GM18858 (cell line): Measurements from ENCODE around the gene TXNRD1.
"Not testable (repeated sequence)": the region's sequence is repeated elsewhere in the genome, so short reads cannot be mapped to it uniquely, and the experiment has no call there.

Experiments
- ATAC-seq: cut with Tn5 transposase; IDR thresholded peaks from one replicate; pipeline ENCODE4 v1.9.1; 2021; ENCODE audit not compliant: unreplicated experiment

The TXNRD1 gene

GRCh38 chr12:104279164-104279563 lies 63.6 kb downstream of the TXNRD1 start:
- no peak for ATAC-seq

GRCh38 chr12:104280111-104280510 lies 64.5 kb downstream of the TXNRD1 start:
- no peak for ATAC-seq

- no peak for ATAC-seq
Measured at GRCh38 chr12:104280717-104281458, 65.3 kb downstream of the TXNRD1 start.

GRCh38 chr12:104281636-104282035 lies 66.1 kb downstream of the TXNRD1 start:
- no peak for ATAC-seq

- no peak for ATAC-seq
Measured at GRCh38 chr12:104282109-104282508, 66.5 kb downstream of the TXNRD1 start.

GRCh38 chr12:104285740-104286515 lies 70.3 kb downstream of the TXNRD1 start:
- no peak for ATAC-seq

- ATAC-seq = peak; percentile 77
Measured at GRCh38 chr12:104286516-104287482, 71.2 kb downstream of the TXNRD1 start.

- ATAC-seq = peak; percentile 40
Measured at GRCh38 chr12:104288635-104289274, 73.2 kb downstream of the TXNRD1 start.

- ATAC-seq = no peak
Measured at GRCh38 chr12:104290320-104290719, 74.7 kb downstream of the TXNRD1 start.

GRCh38 chr12:104290855-104291254 lies 75.3 kb downstream of the TXNRD1 start:
- no peak for ATAC-seq

GRCh38 chr12:104291867-104292524 lies 76.4 kb downstream of the TXNRD1 start:
- no peak for ATAC-seq

- ATAC-seq = no peak
Measured at GRCh38 chr12:104292872-104293794, 77.6 kb downstream of the TXNRD1 start.

GRCh38 chr12:104294158-104294859 lies 78.7 kb downstream of the TXNRD1 start:
- ATAC-seq = not testable (repeated sequence)

GRCh38 chr12:104294927-104295668 lies 79.5 kb downstream of the TXNRD1 start:
- ATAC-seq = no peak

GRCh38 chr12:104295954-104296353 lies 80.4 kb downstream of the TXNRD1 start:
- no peak for ATAC-seq

GRCh38 chr12:104296718-104297117 lies 81.1 kb downstream of the TXNRD1 start:
- ATAC-seq = no peak

- no peak for ATAC-seq
Measured at GRCh38 chr12:104297477-104298113, 82.0 kb downstream of the TXNRD1 start.
